NCI-H526 treated with DMSO at 0.1 percent for 48 hours (cell line): ENCODE measurements around the gene CHGA.

Experiments
- DNase-seq: peaks from one replicate; lab custom pipeline; 2025; lab: John Stamatoyannopoulos, UW

CHGA gene

DNA sequence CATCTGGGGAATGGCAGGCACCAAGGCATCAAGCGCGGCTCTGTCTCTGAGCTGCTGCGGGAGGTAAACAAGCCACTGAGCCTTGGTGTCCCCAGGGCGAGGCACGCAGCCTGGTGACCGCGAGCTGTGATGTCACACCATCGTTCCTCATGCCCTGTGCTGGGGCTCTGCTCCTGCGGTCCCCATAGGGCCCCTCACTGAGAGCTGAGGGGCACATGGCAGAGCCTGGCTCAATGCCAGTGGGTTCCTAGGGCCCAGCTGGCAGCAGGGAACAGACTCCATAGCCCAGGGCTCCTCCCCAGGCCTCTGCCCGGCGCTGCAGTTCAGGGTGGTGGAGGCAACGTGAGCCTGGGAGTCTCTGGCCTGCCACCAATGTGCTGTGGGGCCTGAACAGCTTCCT is 22.6 kb downstream of the CHGA start:
- DNase-seq = no peak

GRCh38 chr14:92945959-92946846 is 23.3 kb downstream of the CHGA start:
- no peak for DNase-seq

- no peak for DNase-seq
Observed at GRCh38 chr14:92946847-92947545, 24.0 kb downstream of the CHGA start.

DNA sequence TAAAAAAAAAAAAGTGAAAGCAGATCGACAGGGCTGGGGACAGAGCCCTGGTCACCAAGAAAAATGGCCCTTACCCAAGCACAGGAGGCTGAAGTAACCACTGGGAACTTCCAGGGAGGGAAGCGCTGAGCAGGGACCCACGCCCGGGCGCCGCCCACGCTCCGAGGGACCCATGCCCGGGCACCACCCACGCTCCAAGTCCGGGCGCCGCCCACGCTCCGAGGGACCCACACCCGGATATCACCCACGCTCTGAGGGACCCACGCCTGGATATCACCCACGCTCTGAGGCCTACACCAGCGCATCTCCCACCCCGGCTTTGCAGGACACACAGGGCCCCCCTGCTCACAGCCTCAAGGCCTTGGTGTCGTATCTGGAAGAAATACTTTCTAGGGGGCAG is 25.7 kb downstream of the CHGA start:
- DNase-seq = no peak

DNA sequence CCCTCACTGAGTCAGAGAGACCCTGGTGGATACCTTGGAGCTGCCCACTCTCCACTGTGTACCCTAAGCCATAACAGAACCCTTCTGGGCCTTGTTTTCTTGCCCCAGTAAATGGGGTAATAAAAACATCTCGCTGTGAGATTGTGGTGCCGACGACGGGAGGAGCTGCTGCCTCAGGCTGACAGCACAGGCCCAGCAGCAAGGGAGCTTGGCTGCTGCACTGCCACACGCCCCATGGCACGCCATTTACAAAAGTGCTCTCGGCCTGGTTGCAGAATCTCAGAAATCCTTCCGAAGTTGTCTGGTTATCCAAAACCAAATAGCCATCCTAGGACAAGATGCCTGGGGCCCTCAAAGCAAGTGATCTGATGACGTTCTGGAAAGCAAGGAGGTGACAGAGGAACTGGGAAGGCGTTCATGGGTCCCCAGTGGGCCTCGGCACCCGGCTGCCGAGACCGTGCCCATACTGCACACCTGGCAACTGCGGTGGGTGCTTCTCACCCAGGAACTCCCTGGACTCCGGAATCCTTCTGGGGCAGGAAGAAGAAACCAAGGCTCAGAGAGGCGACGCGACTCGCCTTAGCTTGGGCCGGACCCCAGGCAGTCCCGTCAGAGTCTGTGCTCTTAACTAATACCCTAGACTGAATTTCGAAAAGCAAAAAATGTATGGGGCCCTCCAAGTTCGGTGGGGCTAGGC is 26.7 kb downstream of the CHGA start:
- no peak for DNase-seq

DNA sequence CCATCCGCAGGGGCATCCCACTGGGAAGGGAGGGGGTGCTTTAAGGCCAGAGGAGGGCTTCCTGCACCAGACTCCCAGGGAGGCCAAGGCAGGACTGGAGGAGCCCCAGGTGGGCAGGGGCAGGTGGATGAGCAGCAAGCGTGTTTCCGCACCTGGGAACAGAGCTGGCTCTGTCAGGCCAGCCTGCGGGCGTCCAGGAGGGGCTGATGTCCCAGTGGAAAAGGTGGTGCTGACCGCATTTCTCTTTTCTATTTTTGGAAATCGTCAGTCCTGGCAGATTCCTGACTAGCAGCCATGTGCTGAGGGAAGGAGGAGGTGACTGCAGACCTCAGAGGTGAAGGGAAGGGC is 27.2 kb downstream of the CHGA start:
- no peak for DNase-seq

- no peak for DNase-seq
Observed at GRCh38 chr14:92950773-92951172, 27.8 kb downstream of the CHGA start.

DNA sequence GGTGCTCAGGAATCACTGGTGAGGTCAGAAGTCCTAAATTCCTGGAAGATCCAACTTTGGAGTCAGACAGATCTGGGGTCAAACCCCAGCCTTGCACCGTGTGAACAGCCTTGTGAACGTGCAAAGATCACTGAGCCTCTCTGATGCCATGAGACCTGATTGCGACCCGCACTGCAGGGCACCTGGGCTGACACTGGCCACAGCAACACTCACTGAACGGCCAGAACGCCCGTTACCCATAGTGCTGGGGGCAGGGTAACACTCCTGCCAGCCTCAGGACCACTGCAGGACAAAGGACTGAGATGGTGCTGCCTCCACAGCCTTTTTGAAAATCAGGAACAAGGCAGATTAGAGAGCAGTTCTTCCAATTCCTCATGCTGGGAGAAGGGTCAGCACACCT is 28.3 kb downstream of the CHGA start:
- no peak for DNase-seq

- DNase-seq = peak; percentile 39
Observed at GRCh38 chr14:92951912-92952471, 29.0 kb downstream of the CHGA start.

DNA sequence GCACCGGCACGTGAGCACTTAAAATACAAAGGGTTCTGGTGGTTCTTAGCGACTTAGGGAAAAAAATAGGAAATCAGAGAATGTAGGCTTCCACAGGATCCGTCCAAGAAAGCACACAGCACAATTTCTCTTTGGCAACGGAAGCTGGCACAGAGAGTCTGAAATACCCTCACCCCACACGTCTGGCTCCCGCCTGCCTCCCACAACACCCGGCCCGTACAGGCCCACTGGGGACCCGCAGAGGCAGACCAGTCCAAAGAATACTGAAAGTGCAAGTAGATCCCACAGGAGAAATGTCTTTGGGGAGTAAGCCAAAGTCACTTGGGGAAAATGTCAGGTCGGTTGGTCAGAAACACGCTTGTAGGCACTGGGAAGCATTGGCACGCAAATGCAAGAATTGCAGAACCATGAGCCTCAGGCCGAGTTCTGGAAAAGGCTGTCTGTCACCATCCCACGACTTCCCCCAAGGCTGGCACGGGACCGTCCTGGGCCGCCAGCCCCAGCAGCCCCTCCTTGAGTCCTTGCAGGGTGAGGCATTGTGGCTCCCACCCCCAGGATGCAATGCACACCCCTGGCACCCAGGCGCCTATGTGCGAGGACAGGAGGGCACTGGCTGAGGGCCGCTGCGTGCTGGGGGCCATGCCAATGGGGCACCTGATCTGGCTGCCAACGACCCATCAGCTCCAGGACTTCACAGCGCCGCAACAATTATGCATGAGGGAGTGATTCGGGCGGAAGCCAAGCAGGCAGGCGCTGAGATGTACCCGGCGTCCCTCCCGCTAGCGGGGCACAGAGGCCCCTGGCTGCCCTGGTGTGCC is 29.7 kb downstream of the CHGA start:
- no peak for DNase-seq

DNA sequence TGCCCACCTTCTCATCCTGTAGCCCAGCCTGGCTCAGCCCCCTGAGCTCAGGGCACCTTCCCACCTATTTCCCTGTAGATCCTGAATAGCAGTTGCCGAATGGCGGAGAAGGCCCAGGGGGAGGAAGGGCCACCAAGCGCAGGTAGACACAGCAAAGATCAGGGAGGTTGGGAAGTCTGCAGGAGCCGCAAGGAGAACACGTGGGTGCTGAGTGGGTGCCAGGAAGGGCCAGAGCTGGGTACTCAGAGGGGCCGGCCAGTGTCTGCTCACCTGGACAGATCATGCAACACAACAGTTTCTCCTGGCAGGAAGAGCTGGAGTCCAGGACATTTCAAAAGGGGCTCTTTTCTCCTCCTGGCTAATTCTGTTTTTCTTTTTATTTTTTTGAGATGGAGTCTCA is 30.6 kb downstream of the CHGA start:
- no peak for DNase-seq

DNA sequence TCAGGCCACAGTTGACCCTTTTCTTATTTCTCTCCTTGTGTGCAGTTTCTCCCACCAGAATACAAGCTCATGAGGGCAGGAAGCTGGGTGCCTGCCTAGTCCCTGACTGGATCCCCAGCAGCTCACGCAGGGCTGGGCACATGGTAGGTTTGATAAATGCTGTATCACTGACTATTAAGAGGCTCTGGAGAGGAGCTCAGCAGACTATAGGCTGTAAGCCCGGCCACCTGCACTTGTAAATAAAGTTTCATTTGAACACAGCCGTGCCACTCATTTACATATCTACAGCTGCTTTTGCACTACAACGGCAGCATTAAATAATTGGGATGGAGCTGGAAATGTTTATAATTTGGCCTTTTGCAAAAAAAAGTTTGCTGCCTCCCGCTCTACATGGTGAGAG is 32.0 kb downstream of the CHGA start:
- no peak for DNase-seq

DNA sequence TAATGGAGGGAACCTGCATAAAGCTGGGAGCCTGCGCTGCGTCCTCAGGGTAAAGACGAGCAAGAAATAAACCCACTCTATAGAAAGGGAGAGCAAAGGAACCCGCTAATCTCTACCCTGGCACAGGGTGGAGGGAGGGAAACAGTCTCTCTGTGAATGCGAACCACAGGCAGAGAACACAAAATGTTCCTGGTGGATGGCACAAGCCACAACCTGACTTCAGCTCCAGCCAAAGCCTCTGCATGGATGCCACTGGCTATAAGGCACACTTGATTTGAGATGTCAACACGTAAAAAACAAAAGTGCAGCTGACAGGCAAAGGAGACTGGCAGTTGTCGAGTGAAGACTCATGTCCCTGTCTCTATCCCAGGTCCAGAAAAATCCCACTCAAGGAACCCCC is 32.4 kb downstream of the CHGA start:
- no peak for DNase-seq

DNA sequence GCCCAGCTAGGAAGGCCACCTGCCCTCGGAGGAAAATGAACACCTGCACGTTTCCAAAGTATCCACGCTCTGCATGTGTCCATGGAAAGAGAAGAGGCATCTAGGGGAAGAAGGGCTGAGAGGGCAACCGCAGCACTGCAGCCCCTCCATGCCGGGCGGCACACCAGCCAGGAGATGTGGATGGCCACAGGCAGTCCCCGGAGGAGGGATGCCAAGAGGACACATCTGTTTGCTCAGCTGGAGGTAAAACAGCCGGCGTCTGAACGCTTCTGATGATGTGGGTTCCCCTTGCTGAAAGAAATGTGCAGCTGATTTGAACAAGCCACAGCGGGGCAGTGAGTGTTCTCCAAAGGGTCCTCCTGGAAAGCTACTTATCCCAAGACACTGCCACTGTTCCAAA is 34.0 kb downstream of the CHGA start:
- no peak for DNase-seq

- DNase-seq = peak; percentile 2
Observed at GRCh38 chr14:92958373-92959188, 35.6 kb downstream of the CHGA start.

DNA sequence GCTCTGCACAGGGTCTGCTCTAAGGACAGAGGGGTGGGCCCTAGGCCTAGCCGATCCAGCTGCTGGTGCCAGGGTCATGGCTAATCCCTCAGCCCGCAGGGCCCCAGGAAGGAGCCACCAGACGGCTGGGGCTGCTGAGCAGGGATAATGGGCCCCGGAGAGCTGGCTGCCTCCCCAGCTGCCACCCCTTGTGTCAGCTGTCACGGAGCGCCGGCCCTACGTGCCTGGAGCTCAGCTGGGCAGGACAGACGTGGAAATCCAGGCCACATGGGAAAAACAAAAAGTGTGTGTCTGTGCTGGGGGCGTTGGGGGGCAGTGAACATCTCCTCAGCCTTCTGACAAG is 36.2 kb downstream of the CHGA start:
- DNase-seq = no peak

GRCh38 chr14:92959761-92960680 is 37.1 kb downstream of the CHGA start:
- DNase-seq = no peak

DNA sequence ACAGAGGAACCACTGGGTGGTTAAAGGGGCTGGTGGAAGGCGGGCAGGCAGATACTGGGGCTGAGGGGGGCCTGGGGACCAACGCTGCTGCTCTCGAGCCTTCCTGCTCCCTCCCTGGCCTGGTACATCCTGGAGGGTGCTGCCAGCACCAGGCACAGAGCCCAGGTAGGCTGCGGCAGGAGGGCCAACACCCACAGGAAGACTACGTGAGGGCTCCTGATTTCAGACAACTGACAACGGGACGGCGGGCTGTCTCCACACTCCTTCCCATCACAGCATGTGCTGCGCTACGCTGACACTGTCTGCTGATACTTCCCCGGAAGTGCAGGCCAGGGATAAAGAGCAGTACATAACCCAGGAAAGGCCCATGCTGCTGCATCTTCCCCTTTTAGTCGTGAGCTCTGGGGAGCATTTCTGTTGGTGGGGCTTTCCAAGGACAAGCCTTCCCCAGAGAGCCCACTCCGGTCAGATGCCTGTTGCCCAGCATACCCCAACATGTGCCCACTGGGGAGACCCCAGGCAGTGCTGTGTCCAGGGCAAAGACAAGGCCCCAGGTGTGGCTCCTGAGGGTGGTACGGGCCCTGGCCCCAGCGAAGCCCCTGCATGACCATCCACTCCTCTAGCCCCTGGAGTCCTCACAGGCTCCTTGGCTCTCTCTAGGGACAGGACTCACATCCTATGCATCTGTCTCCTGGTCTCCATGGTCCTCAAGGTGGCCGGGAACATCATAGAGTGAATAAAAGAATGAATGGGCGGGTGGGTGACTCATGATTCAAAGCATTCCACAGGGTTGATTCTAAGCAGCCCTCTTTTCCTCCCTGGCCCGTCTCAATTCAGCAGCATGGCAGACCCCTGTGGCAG is 38.0 kb downstream of the CHGA start:
- no peak for DNase-seq

- DNase-seq = no peak
Observed at GRCh38 chr14:92961567-92961855, 38.6 kb downstream of the CHGA start.
